DMS53 treated with DMSO at 0.1 percent for 48 hours (cell line): ENCODE data around the gene CDH23.

Experiments
- DNase-seq: peaks from one replicate; lab custom pipeline; 2025; ENCODE audit not compliant: unreplicated experiment; lab: John Stamatoyannopoulos, UW

The CDH23 gene

DNA sequence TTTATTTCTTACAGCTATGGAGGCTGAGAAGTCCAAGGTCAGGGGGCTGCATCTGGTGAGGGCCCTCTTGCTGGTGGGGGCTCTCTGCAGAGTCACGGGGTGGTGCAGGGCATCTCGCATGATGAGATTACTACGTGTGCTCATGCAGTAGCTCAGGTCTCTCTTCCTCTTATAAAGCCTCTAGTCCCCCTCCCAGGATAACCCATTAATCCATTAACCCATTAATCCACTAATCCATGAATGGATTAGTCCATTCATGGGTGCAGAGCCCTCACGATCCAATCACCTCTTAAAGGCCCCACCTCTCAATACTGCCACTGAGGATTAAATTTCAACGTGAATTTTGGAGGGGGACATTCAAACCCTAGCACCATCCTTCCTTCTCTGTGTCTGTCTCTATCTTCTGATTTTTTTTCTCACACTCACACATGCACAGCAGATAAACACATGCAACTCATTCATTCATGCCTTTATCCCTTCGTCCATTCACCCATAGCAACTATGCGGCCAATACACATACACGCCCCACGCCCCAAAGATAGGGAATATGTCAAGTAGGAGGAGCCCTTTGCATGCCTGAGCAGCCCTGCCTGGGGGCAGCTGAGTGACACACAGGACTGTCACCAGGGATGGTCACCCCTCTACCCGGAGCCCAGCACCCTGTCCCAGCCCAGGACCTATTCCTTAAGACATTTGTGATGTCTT is 236.3 kb downstream of the CDH23 start:
- DNase-seq: no peak

DNA sequence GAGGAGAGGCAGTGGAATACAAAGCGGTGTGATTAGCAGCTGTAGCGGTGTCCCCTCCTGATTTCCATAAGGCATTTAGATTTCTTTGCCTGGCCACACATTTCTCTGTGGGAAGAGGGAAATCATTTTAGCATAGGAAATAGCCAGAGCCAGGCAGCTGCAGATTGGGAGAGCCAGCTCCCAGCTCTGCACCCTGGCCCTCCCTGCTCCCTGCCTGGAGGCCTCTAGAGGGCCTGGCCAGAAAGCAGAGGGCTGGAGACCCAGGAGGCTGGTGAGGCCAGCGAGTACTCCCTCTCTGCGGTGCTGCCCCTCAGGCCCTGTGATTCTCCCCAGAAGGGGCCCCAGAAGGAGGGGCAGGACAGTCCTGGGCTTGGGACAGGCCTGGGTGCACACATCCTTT is 237.2 kb downstream of the CDH23 start:
- no peak for DNase-seq

DNA sequence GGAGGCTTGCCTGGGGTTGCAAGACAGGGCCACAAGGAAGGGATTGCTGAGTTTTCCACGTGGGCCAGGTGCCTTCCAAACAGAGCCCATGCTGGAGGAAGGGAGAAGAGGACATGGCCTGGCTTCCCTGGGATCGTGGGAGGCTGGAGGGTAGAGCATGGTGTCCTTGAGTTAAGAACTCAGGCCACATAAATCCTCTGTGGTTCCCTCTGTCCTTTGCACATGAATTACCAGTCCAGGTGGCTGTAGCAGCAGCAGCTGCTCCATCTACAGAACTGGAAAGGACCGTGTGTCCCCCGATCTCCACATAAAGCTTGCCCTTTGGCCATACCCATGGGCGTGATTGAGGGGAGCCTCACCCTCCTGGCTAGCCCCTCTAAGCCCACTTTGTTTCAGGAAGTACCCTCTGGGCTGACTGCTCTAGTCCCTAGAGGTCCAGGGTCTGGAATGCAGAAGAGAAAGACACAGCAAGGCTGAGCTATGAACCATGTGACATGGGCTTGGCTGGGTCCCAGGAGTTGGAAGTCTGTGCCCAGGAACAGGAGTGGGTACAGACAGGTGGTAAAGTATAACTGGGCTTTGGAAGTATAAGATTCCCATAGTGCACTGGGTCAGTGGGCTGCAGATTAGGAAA is 237.9 kb downstream of the CDH23 start:
- no peak for DNase-seq

DNA sequence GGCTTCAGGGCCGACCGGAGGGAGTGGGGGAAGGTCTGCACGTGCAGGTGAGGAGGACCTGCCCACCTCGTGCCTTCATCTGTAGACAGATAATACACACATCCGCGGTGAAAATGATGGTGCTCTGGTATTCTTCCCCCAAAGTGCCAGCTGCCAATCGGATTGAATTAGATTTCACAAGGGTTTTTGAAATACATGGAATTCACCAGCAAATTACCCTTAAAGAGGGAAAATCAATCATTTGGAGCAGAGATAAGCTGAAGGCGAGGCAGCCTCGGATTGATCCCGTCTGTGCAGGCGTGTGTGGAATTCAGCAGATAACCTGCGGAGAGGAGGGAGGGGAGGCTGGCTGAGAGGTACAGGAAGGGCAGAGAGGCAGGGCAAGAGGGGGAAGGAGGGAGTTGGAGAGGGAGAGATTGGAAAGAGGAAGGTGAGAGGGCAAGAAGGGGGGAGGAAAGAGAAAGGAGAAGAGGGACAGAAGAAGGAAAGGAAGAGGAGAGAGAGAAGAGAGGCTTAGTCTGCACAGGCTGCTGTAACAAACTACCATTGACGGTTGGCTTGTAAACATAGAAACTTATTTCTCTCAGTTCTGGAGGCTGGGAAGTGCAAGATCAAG is 238.6 kb downstream of the CDH23 start:
- DNase-seq: no peak

DNA sequence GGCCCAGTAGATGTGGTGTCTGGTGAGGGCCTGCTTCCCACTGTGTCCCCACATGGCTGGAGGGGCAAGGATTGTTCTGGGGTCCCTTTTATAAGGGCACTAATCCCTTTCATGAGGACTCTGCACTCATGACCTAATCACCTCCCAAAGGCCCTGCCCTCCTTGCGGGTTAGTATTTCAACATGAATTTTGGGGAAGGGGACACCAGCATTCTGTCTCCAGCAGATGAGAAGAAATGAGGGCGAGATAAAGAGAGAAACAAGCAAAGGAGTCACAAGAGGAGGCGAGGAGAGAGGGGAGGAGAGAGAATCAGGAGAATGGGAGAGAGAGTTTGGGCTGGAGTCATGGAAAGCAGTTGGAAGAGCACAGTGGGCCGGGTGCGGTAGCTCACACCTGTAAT is 239.1 kb downstream of the CDH23 start:
- no peak for DNase-seq

DNA sequence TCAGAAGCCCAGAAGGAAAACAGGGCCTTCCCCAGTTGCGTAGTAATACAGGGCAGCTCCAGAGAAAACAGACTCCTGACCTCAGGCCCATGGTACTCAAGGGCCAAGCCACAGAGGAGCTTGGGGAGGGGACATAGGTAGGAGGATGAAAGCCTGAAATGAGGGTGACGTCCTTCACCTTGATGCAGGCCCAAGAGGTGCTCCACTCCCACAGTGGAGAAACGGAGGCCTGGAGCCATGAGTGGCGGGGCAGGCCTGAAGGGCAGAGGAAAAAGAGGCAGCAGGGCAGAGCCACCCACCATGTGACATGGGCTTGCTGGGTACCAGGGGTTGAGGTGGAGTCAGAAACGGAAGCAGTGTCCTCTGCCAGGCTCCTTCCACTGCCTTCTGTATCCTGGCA is 239.9 kb downstream of the CDH23 start:
- DNase-seq: no peak

DNA sequence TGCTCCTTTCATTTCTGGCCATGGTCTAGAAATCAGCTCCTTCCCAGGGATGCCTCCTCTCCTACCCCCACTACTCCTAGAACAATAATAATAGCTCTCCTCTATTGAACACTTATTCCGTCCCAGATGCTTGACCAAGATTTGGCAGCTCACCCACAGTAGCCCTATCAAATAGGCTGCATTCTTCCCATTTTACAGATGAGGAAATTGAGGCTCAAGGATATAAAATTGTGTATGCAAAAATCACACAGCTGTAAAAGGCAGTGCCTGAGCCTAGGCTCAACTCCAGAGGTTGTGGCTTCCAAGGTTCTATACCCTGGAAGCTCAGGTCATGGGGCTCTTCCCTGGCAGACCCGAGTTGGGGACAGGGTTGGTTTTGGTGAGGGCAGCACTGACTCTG is 240.6 kb downstream of the CDH23 start:
- DNase-seq: no peak

DNA sequence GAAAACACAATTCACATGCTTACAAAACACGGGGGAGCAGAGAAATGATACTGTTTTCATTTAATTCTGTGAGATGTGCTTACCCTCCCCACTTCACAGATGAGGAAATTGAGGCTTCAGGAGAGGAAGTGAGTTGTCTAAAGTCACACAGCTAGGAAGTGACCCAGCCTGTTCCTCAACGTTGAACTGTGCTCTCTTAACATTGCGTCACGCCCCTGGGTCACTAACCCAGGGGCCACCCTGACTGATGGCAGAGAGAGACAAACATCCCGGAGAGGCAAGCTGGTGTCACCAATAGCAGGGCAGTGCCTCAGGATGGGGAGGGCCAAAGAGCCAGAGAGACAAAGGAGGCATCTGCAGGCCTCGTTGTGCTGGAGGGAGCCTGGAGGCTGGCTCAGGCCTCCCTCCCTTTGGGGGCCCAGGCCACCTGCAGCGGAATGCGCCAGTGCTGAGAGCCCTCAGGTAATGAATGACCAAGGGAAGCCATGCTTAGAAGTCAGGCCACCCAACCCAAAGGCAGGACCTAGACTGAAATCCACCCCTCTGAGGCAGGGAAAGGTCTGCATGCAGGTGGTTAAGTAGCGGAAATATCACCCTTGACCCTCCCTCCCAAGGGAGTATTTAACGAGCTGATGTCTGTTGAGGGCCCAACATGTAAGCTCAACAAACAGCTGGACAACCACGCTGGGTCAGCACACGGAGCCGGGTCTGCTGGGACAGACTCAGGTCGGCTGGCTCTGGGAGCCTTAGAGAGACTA is 241.5 kb downstream of the CDH23 start:
- no peak for DNase-seq

DNA sequence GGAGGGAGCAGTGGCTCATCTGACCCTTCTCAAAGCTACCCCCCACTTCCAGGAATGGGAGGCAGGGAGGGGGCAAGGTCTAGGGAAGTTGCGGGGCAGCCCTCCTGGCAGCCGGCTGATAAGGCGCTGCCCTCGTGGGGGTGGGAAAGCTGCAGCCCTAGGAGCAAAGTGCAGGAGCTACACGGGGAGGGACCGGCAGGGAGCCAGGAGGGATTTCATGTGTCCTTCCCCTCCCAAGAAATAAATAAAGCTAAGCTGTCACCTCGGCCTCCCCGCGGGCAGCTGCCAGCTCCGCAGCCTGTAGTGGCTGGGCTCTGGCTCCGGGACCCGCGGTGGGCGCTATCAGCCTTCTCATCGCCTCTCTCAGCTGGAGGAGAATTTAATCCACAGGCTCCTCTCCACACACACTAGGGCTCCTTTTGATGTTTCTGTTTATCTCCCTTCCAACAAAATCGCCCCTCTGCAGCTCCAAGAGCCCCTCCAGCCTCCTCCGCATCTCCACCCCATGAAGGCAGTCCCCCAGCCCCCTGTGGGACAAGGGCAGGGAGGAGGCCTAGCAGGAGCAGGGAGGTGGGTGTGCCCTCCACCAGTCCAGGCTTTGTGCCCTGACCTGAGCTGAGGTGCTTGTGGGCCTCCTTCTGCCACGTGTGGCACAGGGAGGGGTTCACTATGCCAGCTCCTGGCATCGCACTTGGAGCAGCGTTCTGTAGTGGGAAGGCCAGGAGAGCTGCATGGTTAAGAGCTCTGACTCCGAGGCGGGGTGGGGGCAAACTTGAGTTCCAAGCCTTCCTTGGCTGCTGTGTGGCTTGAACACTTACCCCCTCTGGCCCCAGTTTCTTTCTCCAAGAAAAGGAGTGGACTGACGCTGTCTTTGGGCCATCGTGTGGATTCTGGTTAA is 242.4 kb downstream of the CDH23 start:
- no peak for DNase-seq

DNA sequence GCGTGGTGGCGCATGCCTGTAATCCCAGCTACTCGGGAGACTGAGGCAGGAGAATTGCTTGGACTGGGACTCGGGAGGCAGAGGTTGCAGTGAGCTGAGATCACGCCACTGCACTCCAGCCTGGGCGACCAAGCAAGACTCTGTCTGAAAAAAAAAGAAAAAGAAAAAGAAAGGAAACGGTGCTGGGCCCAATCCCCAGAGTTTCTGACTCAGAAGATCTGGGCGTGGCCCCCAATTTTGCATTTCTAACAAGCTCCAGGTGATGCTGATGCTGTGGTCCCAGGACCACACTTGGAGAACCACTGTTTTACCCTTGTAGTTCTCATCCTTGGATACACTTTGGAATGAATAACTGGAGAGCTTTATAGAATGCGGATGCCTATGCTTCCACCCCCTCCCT is 243.9 kb downstream of the CDH23 start:
- DNase-seq: no peak

DNA sequence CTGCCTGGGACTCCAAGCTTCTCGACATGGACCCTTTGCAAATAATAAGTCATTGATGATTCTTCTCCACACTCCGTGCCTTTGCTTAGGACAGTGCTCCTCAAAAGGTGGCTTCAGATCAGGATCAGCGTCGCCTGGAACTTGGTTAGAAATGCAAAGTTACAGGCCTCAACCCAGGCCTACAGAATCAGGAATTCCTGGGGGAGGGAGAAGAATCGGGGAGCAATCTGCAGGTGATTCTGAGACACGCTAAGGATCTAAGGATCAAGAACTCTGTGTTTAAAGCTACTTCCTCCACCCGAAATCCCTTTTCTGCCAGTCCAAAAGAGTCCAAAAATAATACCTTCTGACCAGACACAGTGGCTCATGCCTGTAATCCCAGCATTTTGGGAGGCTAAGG is 244.7 kb downstream of the CDH23 start:
- no peak for DNase-seq

DNA sequence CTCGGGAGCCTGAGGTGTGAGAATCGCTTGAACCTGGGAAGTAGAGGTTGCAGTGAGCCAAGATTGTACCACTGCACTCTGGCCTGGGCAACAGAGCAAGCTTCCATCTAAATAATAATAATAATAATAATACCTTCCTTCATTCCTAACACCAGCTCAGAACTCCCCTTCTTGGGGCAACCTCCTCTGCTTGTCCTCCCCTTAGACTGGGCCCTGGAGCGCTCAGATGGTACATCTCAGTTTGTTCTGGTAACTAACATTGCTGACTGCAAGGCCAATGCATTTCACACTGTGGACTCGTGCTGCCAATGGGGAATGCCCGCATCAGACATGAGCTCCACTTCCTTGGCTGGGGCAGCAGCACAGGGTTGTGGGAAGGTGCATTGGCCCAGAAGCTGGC is 245.3 kb downstream of the CDH23 start:
- DNase-seq: no peak

DNA sequence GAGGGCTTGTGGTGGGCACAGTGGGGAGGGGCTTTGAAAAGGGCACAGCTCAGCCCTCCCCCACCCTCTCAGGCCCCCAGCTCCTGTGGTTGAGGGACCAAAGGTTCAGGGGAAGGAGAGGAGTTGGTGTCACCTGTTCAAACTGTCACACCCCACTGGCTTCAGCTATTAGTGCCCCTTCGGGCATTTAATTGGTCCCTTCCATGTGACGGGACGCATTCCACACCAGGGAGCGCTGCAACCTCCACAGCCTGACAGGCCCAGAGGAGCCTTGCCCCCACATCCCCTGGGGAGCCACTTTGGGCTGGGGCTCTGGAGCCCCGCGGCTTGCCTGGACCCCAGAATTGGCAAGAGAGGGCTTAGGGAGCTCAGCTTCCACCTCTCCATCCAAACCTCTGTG is 247.2 kb downstream of the CDH23 start:
- no peak for DNase-seq

DNA sequence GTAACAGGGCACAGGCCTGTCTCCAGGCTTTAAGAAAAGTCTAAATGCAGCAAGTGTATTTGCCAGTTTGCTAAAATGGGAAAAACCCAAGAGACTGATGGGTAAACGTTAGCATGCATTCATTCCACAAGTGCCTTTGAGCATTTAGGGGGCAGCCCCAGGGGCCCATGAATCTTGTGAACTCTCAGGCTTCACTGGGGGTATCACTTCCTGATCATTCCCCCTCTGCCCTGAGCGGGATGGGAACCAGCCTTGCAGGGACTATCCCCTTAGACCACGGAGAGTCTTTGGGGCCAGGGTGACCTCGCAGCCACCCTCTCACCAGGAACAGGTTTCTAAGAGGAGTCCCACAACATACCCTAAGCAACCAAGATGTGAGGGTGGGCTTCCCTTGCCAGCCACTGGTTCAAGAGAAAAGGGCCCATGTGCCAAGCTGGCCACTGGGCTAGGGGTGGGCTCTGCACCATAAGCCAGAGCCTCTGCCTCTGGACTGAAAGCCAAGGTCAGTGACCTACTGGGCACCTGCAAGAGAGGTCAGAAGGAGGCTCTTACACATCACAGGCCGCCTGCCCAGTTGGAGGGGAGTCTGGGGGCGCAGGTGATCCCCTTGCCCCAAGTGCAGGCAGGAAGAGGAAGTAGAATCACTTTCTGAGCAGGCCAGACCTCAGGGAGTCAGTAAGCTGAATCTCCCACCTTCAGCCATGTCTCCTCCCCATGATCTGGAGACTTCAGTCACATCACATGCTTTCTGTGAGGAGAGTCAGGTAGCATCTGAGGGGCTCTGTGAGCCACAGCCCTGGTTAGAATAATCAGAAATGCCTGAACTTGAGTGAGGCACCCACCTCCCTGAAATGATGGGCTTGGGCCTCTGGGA is 247.8 kb downstream of the CDH23 start:
- DNase-seq: no peak

DNA sequence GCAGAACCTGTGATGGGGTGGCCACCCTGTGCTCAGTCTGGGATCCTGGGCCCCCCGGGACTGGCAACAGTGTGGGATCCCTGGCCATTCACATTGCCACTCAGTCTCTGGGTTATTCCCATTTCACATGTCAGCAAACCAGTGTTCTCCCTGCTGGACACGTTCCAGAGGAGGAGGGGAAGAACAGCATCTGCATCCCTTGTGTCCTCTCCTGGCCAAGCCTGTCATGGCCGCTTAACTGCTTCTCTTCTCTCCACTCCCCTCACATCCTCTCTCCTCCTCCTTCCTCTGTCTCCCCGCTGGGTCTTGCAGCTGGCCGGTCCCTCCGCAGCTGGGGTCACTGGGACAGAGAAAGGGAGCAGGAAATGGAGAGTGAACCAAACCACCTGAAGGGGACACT is 248.5 kb downstream of the CDH23 start:
- no peak for DNase-seq

DNA sequence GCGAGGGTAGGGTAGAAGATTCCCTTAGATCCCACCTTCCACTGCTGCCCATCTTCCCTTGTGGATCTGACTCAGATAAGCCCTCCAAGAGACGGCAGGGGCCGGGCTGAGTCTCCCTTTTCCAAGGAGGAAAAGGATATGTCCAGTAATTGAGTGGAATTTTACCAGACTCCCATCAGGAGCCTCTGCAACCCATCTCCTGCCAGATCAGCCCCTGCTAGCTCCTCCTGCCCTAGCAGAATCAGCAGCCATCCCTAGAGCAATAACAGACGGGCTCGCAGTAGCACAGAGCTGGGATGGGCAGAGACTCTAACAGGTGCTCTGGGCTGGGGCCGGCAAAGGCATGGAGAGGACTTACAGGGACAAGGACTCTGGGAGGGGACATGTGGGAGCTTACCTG is 249.3 kb downstream of the CDH23 start:
- no peak for DNase-seq

DNA sequence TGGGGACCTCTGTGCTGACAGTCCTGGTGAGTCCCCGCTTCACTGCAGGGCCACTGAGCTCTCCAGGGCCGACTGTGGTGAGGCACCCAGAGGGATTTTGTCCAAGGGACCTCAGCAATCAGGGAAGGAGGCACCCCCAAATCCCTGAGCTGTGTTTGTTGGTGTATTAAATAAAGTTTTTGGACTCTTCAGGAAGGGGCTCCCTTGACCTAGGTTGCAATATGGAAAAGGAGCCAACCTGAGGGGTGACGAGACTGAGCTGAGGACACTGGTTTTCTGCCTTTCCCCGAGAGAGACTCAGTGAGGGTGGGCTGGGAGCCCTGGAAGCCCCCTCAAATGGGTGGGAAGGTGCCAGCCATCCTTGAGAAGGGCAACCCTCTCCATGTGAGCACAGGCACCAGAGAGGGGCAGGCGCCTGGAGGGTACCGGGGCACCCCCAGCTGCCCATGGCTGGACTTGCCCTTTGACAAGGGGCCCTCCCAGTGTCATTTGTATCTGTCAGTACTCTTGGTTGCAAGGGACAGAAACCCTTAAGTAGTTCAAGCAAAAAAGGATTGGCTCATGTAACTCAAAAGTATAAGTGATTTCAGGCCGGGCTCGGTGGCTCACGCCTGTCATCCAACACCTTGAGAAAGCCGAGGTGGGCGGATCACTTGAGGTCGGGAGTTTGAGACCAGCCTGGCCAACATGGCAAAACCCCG is 250.0 kb downstream of the CDH23 start:
- no peak for DNase-seq

DNA sequence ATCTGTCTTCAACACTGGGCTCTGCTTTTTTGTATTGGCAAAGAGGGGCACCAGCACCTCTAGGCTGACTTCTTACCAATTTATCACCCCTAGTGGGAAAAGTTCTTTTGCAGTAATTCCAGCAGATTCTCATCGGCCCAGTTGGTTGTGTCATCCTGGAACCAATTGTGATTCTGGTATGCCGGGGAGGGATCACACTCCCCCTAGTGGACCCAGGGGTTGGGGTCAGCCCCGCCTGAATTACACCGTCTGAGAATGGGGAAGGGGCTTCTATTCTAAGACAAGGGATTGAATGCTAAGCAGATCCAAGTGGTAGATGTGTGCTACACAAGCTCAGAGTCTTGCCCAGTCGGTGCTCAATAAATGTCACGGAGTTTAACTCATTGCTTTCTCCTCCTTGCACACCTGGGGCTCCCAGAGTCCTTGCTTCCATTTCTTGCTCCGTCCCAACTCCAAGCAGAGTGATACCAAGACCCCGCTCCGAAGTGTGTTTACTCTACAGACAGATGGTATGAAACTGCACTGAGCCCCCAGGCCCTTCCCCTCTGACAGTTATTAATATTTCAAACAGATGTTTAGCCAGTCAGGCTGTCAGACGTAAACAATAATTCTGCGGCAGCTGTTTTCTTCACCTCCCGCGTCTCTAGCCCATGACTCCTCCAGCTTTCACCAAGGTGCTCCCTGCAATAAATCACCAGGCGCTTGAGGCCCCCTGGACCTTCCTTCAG is 251.0 kb downstream of the CDH23 start:
- no peak for DNase-seq
